GM12875 (cell line): ENCODE measurements around the gene SMG6.
A peak's percentile ranks its signal among the peaks of the same experiment; 100 is the strongest.

Source experiments
- H3K4me3 ChIP-seq: one replicate; pipeline ENCODE4 v1.5.1; 2011; ENCODE audit warnings: low read depth, low read length, control low read depth
- TF ChIP-seq, protein P1 (sequence below): IDR thresholded peaks from 2 replicates; pipeline ENCODE4 v1.5.1; 2011; ENCODE audit warnings: low read depth, mild to moderate bottlenecking, control low read depth, inconsistent platforms, low read length, moderate library complexity, borderline replicate concordance; ENCODE audit not compliant: insufficient read depth

Gene SMG6

DNA sequence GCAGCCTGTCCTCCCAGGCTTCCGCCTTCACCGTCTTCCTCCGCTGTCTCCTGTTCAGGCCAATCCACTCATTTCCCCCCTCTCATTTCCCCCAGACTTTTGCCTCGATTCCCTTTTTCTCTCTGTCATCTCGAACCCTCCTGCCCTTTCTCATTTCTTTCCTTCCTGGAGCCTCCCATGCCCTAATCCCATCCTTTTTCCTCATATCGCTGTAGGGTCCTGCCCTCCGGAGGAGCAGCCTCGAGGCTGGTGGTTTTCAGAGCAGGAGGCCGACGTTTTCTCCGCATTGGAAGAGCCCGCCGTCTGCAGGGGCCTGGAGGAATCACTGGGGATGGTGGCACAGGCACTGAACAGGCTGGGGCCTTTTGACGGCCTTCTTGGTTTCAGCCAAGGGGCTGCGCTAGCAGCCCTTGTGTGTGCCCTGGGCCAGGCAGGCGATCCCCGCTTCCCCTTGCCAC is 261.2 kb downstream of the SMG6 start:
- peak overlapping the region; percentile 91 for H3K4me3 ChIP-seq
- TF ChIP-seq, protein P1, sequence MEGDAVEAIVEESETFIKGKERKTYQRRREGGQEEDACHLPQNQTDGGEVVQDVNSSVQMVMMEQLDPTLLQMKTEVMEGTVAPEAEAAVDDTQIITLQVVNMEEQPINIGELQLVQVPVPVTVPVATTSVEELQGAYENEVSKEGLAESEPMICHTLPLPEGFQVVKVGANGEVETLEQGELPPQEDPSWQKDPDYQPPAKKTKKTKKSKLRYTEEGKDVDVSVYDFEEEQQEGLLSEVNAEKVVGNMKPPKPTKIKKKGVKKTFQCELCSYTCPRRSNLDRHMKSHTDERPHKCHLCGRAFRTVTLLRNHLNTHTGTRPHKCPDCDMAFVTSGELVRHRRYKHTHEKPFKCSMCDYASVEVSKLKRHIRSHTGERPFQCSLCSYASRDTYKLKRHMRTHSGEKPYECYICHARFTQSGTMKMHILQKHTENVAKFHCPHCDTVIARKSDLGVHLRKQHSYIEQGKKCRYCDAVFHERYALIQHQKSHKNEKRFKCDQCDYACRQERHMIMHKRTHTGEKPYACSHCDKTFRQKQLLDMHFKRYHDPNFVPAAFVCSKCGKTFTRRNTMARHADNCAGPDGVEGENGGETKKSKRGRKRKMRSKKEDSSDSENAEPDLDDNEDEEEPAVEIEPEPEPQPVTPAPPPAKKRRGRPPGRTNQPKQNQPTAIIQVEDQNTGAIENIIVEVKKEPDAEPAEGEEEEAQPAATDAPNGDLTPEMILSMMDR: no peak

DNA sequence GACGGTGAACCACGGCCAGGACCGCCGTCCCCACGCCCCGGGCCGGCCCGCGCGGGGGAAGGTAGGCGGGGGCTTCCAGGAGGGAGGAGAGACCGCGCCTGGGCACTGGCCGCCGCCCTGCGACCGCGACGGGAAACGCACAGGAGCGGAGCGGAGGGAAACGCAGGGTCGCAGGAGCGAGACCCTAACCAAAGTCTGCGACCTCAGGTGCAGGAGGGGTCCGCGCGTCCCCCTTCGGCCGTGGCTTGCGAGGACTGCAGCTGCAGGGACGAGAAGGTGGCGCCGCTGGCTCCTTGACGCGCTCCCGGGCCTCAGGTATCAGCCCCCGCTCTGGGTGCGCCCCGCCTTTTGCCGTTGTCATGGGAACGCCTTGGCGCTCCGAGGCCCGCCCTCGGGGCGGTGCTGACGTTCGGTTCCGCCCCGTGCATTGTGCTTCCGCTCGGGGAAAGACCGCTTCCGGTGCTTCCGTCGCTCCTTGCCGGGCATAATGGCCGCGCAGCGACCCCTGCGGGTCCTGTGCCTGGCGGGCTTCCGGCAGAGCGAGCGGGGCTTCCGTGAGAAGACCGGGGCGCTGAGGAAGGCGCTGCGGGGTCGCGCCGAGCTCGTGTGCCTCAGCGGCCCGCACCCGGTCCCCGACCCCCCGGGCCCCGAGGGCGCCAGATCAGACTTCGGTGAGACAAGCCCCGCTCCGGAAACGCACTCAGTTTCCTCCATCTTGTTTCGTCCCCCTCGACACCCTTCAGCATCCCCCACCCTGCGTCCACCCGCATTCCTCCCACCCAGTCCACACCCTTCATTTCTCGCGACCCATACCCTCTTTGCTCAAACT is 261.8 kb downstream of the SMG6 start, which contains the start of gene OVCA2:
Gene OVCA2, plus strand, starts transcription at position 462 of the 829 bp plus-strand sequence. Its CDS starts 26 bp downstream, at position 488.
- TF ChIP-seq, protein P1: peak; percentile 39; the same call in 1 of the 2 replicates
- peak within 1 kb of the TSS; percentile 91 for H3K4me3 ChIP-seq

DNA sequence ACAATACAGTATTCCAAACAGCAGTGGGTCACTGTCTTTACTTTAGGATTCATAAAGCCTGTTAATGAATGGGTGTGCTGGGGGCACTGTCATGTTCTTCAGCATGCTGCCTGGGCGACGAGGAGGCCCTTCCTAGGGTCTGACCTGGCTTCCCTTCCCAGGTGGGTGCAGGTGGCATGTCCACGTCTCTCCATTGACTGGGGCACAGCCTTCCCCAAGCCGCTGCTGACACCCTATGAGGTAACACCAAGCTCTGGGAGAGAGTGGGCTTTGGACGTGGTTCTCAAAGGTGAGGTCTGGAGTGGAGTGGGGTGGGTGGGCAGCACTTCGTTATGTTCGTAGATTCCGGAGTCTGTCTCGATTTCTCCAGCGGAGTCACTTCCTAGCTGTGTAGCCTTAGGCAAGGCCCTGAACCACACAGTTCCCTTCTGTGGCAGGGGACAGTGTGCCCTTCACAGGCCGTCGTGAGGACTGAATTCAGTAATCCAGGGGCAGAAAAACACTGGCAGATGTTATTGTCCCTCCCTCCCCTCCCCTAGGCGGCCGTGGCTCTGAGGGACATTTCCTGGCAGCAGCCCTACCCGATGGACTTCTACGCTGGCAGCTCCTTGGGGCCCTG is 262.5 kb downstream of the SMG6 start:
- peak overlapping the region; percentile 91 for H3K4me3 ChIP-seq
- TF ChIP-seq, protein P1: no peak

DNA sequence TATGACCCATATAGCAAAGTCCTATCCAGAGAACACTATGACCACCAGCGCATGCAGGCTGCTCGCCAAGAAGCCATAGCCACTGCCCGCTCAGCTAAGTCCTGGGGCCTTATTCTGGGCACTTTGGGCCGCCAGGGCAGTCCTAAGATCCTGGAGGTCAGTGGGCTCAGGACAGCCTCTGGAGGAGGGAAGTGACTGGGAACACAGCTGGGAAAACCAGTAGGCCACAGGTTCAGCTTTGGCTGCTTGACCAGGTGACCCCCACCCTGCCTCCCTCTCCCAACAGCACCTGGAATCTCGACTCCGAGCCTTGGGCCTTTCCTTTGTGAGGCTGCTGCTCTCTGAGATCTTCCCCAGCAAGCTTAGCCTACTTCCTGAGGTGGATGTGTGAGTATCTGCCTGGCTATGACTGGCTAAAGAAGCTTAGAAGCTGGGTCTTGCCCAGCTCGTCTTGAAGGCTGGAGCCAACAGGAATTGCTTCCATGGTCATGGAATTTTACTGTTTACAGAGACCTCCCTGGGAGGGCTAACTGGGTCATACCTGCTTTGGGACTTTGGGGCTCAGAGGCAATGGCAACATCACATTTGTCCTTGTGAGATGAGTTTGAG is 263.3 kb downstream of the SMG6 start:
- H3K4me3 ChIP-seq: no peak overlapping the region
- TF ChIP-seq, protein P1: no peak

DNA sequence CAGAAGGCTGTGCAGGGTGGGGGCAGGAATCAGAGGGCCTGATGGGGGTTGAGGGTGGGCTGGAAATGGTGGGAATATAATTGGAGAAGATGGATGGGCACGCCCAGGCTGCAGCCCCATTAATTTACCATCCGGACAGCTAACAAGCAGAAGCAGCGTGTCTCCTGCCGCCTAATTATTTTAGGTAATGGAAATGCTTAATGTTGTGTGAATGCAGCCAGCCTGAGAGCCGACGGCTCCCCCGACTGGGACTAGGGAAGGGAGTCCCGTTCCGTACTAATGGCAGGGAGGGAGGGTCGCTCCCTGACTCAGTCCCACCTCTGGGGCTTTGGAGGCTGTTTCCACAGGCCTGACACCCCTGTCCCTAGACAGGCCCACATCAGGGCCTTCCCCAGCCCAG is 266.4 kb downstream of the SMG6 start:
- no peak overlapping the region for H3K4me3 ChIP-seq
- TF ChIP-seq, protein P1: no peak

DNA sequence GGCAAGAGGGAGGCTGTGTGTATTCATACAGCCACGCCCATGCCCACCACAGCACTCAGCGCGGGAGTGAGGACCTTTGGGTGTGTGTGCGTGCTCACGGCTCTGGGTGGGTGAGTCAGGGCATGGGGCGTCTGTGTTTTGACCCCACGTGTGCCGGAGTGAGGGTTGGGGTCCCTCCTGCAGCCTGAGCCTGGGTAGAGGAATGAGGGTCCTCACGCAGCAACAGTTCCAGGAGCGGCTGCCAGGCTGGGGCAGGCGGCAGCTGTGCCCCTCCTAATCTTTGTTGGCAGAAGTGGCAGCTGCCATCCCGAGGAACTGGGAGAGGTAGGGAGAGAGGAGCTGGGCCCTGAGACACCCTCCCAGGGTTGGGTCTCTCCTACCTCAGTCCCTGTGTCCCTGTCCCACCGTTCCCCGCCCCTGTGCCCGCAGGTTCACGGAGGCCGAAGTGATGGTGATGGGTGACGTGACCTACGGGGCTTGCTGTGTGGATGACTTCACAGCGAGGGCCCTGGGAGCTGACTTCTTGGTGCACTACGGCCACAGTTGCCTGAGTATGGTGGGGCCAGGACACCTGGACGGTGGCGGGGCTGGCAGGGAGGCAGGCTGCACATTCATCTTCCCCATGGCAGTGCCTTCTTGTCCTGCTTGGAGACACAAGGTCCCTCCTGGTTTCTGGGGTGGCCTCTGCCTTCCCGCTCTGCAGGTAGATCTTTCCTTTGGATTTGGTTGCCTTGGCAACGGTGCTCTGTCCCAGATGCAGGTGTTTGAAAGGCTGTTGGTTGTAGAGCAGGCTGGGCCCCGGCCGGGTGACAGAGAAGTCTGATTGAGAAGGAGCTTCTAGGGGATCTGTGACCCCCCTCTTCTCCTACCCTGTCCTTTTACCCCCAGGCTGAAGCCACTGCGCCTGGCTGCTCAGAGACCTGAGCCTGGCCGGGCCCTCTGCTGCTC is 267.8 kb downstream of the SMG6 start:
- TF ChIP-seq, protein P1: no peak
- H3K4me3 ChIP-seq: no peak overlapping the region
